Panc1 (cell line): Measurements from ENCODE around the gene KLHL3. TPM values are rescaled to one million over a fixed set of nuclear protein-coding genes. Genes with fewer than 3 reads are reported as not detected.

Experiments
- ATAC-seq: fragments of 200-7000 bp; cut with Tn5 transposase; 2 replicates; pipeline ENCODE4 v1.9.1; 2020; ENCODE audit warnings: mild to moderate bottlenecking, moderate library complexity
- BruUV-seq: library from RNA; stranded (reverse); fragments of 400-500 nt; replicated peaks from 2 replicates; lab custom pipeline; 2021; lab: Mats Ljungman, UMichigan
- CTCF ChIA-PET: fragments of 300-600 bp; sonication (Branson Sonifier 250); formaldehyde crosslinking; loops from one replicate; lab custom pipeline; 2022; ENCODE audit warnings: antibody characterized with exemption; lab: Charles Lee
- POLR2A ChIA-PET: fragments of 300-600 bp; sonication (Branson Sonifier 250); formaldehyde crosslinking; loops from one replicate; lab custom pipeline; 2022; ENCODE audit warnings: antibody characterized with exemption; lab: Charles Lee
- DNase-seq: peaks from one replicate; pipeline ENCODE4 v3.0.0-alpha.2; 2010; ENCODE audit warnings: low read depth, low spot score
- H3K27ac ChIP-seq: 2 replicates; pipeline ENCODE4 v1.5.1; 2011; ENCODE audit warnings: mild to moderate bottlenecking, low read length, inconsistent platforms
- H3K27me3 ChIP-seq: fragments of 200-500 bp; sonication (Bioruptor generic); 2 replicates; pipeline ENCODE4 v1.6.0; 2014; ENCODE audit warnings: low read length, inconsistent platforms; ENCODE audit not compliant: control insufficient read depth, insufficient read depth
- H3K36me3 ChIP-seq: fragments of 200-500 bp; sonication (Bioruptor generic); 2 replicates; pipeline ENCODE4 v1.5.1; 2014; ENCODE audit warnings: inconsistent platforms, mild to moderate bottlenecking, low read length, moderate library complexity; ENCODE audit not compliant: control insufficient read depth, insufficient read depth
- H3K4me1 ChIP-seq: 2 replicates; pipeline ENCODE4 v1.5.1; 2011; ENCODE audit warnings: inconsistent platforms, mild to moderate bottlenecking, low read length, moderate library complexity; ENCODE audit not compliant: control insufficient read depth, insufficient read depth
- H3K4me3 ChIP-seq, 2 experiments: 2 replicates each; pipeline ENCODE4 v1.5.1; 2011 to 2012; ENCODE audit warnings: low read depth in 2 of 2, low read length in 2 of 2, mild to moderate bottlenecking in 2 of 2, inconsistent platforms in 1 of 2, moderate library complexity in 1 of 2
- H3K9me3 ChIP-seq: fragments of 200-500 bp; sonication (Bioruptor generic); 2 replicates; pipeline ENCODE4 v1.5.1; 2014; ENCODE audit warnings: low read depth, mild to moderate bottlenecking, inconsistent platforms, low read length, moderate library complexity; ENCODE audit not compliant: control insufficient read depth, insufficient read depth
- CTCF ChIP-seq: fragments of 450-650 bp; IDR thresholded peaks from 2 replicates; pipeline ENCODE4 v1.5.1; 2017; ENCODE audit warnings: mild to moderate bottlenecking
- POLR2AphosphoS5 ChIP-seq: IDR thresholded peaks from 2 replicates; pipeline ENCODE4 v1.6.1; 2012; ENCODE audit warnings: mild to moderate bottlenecking, low read depth, low read length, moderate library complexity
- REST ChIP-seq, 2 experiments: IDR thresholded peaks; 2 replicates each; pipeline ENCODE4 v1.6.1; 2011 to 2012; ENCODE audit warnings: low read depth in 2 of 2, control low read depth in 1 of 2, low read length in 1 of 2, mild to moderate bottlenecking in 1 of 2, moderate library complexity in 1 of 2; ENCODE audit not compliant: insufficient read depth in 1 of 2
- SIN3A ChIP-seq: IDR thresholded peaks from 2 replicates; pipeline ENCODE4 v1.6.1; 2012; ENCODE audit warnings: low read depth, mild to moderate bottlenecking, low read length, moderate library complexity, borderline replicate concordance; ENCODE audit not compliant: insufficient read depth
- TCF7L2 ChIP-seq: IDR thresholded peaks from 2 replicates; pipeline ENCODE4 v1.6.1; 2011; ENCODE audit warnings: mild to moderate bottlenecking, low read depth, low read length, inconsistent platforms
- in situ Hi-C: cut with HindIII; loops from 2 replicates; pipeline ENCODE4 v1.10.0; 2016; ENCODE audit warnings: low sequenced_read_pairs, low pct_unique_long_range_greater_than_20kb
- intact Hi-C: fragments of 100-400 bp; cut with micrococcal nuclease; formaldehyde crosslinking; loops from one replicate; pipeline ENCODE4 v1.10.0; 2022; ENCODE audit not compliant: unreplicated experiment
- total RNA-seq: library from RNA; stranded (reverse); gene quantifications from one replicate; pipeline ENCODE4 v1.2.1, GENCODE V29; 2021; ENCODE audit not compliant: unreplicated experiment

The KLHL3 gene
- total RNA-seq, 1 experiment from 2014 or later = 1.9 TPM

GRCh38 chr5:137738947-137739346 lies 3.1 kb upstream of the KLHL3 start:
- no peaks in the 10 kb centered on the region for H3K27me3 ChIP-seq
- no peak for TF ChIP-seq REST (IDR thresholded peaks at IDR 0.05; ENCODE audit: insufficient read depth in 1 of 2, low read depth in 2 of 2, low read length in 1 of 2)
- TF ChIP-seq POLR2AphosphoS5 = no peak
- in situ Hi-C loops (no loop called here), intact Hi-C loops (no loop called here)
- no peaks in the 10 kb centered on the region; the same call in 1 of the 2 replicates for H3K4me1 ChIP-seq
- H3K36me3 ChIP-seq = no peaks in the 10 kb centered on the region
- ChIA-PET CTCF (no interaction called here), POLR2A (no interaction called here)
- BruUV-seq = no TSS peak
- no peaks in the 10 kb centered on the region for H3K9me3 ChIP-seq
- H3K4me3 ChIP-seq = no peak overlapping the region
- H3K27ac ChIP-seq = no peak overlapping the region
- ATAC-seq (no peak), DNase-seq (no peak)

GRCh38 chr5:137737349-137738131 lies 1.7 kb upstream of the KLHL3 start:
- no peak for ATAC-seq
- ChIA-PET CTCF (interaction anchor here (0.7 to 2.0 kb wide), 3 partner anchors 77 to 319 kb away, joined by 3 to 8 read pairs (median 3); no protein-coding TSS in a partner anchor), POLR2A (no interaction called here)
- intact Hi-C loops = no loop called here
- in situ Hi-C loops = no loop called here
- Histone ChIP-seq H3K9me3 (no peaks in the 10 kb centered on the region), H3K4me1 (no peaks in the 10 kb centered on the region; the same call in 1 of the 2 replicates), H3K27me3 (no peaks in the 10 kb centered on the region), H3K27ac (no peak overlapping the region), H3K36me3 (no peaks in the 10 kb centered on the region), H3K4me3 (no peak overlapping the region)
- DNase-seq = no peak
- TF ChIP-seq TCF7L2 = no peak
- no peak for TF ChIP-seq SIN3A
- no peak for TF ChIP-seq CTCF
- no peak for TF ChIP-seq POLR2AphosphoS5
- no peak for TF ChIP-seq REST (IDR thresholded peaks at IDR 0.05; ENCODE audit: insufficient read depth in 1 of 2, low read depth in 2 of 2, low read length in 1 of 2)
- BruUV-seq = no TSS peak
